NOMO-1 treated with DMSO at 0.1 percent for 48 hours (cell line): Measurements from ENCODE around the gene ADIPOR1.

Experiments used
- DNase-seq: peaks from one replicate; lab custom pipeline; 2025; ENCODE audit not compliant: unreplicated experiment; lab: John Stamatoyannopoulos, UW

Gene ADIPOR1

DNA sequence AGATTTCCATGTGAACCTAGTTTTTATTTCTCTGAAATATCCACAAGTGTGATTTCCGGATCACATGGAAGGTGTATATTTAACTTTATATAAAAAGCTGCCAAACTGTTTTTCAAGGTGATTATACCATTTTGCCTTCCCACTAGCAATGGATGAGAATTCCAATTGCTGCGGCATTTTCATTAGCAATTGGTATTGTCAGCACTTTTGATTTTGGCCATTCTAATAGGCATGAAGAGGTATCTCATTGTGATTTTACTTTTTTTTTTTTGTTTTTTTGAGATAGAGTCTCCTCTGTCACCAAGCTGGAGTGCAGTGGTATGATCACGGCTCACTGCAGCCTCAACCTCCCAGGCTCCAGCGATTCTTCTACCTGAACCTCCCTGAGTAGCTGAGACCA is 13.9 kb upstream of the ADIPOR1 start:
- DNase-seq: no peak

DNA sequence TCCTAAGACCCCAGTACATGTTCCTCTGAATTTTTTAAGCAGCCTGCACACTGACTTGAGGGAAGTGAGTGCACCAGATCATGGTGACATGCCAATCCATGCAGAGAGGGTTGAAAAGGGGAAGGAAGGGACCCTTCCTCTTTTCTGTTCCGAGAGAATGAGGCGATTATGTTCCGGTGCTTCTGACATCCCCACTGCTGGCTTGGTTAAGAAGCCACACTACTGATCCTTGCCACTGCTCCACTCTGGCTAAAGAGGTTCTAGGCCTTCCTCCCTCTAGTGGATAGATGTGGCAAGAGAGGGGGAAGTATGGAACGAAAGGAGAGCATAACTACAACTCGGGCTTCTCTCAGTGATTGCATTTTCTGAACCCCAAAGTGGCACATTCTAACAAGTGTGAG is 10.8 kb upstream of the ADIPOR1 start:
- peak; percentile 98 for DNase-seq

DNA sequence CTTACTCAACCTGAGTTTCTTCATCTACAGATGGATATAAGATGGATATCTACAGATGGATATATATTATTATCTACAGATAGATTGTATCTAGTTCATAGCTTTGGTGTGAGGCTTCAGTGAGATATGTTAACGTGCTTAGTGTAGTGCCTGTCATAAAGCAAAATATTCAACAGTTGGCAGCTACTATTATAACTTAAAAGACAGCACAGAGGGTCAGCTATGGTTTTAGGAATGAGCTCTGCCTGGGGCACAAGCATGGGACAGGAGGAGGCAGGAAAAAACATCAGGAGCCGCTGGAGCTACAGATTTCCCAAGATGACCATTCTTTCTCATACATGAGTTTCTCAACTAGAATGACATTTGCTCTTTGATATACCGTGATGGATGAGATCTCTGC is 10.2 kb upstream of the ADIPOR1 start:
- DNase-seq: no peak

DNA sequence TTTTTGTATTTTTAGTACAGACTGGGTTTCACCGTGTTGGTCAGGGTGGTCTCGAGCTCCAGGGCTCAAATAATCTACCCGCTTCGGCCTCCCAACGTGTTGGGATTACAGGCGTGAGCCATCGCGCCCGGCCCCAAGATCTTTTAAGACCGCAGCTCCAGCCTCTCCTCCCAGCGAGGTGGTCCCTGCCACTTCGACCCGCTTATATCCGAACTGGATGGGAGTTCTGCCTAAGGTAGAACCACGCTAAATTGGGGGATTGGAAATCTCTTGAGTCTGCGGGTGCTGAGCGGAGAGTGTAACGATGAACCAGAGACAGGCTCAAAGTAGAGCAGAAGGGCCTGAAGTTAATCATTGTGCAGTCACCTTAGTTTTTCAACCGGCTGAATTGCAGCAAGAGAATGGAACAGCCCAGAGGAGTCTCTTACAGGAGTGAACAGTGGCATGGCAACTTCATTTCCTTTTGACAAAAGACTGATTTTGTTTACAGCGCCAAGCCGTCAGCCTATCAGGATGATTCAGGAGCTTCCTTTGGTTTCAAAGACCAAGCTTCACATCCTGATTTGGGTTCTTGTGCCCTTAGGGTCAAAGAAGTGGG is 9.7 kb upstream of the ADIPOR1 start:
- peak; percentile 54 for DNase-seq

- DNase-seq: no peak
These were observed 8.1 kb upstream of the ADIPOR1 start for GRCh38 chr1:202966006-202966898.

DNA sequence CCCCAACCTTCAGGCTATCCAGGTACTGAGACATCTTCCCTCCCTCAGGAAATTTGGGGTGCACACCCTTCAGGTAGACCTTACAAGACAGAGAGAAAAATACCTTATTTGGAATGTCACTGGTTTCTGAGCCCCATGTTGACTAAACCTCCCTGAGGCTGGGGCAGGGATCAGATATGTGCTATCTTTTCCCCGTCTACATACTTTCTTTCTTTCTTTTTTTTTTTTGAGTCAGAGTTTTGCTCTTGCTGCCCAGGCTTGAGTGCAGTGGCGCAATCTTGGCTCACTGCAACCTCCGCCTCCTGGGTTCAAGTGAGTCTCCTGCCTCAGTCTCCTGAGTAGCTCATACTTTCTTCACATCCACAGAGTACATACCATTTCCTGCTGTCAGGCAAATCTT is 7.3 kb upstream of the ADIPOR1 start:
- DNase-seq: no peak

GRCh38 chr1:202964791-202965410 is 6.8 kb upstream of the ADIPOR1 start:
- DNase-seq: no peak

DNA sequence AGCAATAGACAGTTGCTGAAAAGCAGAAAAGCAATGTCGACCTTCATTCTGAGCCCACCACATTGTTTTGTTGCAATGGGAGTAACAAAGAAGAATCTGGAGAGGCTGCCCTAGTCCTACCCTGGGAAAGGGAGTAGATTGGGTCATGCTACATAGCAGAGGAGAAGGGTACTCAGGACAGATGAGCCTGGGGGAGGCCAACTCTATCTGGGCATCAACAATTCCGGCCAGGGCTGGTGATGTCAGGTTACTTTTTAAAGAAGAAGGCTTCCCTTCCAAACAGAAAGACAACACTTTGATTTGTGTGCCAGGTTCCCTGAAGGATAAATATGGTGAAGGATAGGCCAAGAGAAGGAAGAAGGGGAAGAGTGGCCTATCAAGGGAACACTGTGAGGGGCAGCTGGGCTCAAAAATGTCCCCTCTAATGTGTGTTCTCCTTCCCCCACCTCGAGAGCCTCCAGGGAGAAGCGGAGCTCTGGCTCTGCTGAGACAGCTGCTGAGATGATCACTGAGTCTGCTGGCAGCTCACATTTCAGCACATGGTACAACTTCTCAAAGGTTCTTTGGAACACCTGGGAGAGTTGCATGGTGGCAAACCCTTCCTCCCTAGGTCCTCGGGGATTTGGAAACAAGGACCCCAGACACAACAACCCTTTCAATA is 3.2 kb upstream of the ADIPOR1 start:
- DNase-seq: no peak

- DNase-seq: no peak
These were observed 1.1 kb upstream of the ADIPOR1 start for GRCh38 chr1:202959276-202959620.

DNA sequence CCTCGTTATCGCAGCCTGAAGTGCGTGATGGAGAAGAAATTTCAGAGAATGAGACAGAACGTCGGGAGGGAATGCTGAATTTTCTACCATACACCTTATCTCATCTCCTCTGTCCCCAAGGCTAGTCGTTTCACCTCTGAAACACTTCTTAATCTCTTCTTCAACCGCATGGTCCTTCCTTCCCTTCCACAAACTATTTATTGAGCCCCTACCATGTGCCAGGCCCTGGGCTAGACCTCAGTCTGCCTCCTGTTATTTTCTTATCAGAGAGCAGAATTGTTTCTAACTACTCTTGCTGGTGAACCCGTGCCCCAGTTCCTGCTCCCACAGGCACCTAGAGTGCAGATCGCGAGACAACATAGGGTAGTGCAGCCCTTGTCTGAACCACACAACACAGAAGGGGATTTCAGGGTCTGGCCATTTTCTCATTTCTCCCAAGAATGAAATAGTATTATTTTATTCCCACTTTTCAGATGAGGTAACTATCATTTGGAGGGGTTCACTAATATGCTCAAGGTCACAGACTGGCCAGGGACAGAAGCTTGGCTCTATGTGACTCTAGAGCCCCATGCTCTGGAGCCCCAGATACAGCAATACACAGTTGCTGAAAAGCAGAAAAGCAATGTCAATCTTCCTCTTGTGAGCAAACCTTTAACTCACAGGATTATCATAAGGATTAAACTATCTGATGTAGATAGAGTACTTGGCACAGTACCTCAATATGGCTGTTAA is 598 bp upstream of the ADIPOR1 start:
- DNase-seq: peak; percentile 36

DNA sequence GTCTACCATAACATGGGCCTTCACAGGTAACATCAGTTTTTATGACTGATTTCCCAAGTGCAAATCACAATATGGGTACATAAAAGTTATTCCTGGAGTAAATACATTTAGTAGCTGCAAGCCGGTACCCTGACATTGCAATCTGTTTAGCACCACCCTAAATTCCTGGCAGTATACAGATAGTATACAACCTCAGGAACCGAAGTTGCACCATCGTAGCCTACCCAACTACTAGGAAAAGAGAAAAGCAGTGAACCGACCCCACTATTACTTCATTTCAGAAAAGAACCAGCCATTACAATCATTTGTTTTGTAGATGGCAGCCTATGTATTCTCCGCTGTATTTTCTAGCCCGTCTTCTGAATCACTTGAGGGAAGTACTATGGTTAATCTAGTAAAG is 1.1 kb downstream of the ADIPOR1 start:
- DNase-seq: no peak

DNA sequence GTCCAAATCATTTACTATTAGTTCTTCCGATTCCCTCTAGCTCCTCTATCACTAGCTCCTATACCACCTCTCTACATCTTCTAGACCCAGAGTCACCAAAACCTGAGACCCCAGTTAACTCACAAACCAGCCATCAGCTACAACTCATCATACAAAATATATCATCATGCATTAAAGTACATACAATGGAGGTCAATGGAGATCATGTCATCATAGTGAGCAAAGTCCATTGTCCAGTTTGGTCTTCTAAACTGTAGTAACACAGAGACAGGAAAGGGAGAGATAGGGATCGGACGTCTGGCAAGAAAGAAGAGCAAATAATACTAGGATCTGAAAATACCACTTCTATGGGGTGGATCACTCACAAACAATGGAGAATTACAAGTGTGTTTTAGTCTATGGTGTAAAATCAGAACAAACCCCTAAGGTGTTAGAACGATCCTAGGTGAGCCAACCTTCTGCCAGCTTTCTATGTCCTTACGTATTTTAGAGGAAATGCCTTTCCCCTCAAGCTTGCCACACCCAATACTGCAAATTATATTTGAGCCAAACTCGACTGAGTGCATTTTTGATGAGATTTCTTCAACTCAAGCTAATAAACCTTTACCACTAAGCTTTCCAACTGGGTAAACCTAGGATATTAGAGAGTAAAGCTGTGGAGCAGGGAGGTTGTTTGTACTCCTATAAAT is 3.9 kb downstream of the ADIPOR1 start:
- DNase-seq: no peak

- DNase-seq: no peak
These were observed 4.7 kb downstream of the ADIPOR1 start for GRCh38 chr1:202953392-202953791.

DNA sequence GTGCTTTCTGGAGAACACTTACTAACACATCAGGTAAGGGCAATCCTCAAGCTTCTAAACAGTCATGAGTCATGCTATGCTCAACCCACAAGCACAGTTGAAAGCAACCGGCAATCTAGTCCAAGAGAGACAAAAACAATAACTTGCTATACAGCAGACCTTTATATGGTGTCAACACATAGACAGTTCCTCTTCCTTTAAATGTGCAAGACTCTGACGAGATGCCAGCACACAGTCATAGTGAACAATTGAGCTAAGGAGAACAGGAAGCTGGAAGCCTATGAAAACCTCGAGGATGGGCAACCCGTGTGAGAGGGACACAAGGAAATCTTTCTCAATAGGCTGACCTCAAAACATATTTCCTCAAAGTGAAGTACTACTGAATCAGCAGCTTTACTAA is 5.3 kb downstream of the ADIPOR1 start:
- peak; percentile 93 for DNase-seq

DNA sequence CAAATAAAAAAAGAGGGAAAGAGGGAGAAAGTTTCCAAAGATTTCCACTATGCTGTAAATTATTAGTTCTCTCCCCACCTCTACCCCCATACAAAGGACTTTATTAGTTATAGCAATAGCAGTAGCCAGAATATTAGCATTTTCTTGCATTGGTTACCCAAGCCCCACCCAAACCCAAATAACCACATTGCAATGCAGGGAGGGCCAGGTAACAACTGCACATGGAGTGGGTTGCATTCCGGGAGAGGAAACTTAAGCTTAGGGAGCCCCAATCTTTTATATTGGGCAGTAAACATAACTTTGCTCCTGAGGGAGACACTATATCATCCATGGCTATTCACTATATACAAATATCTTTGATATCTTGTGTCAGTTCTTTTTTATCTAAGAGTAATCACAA is 6.0 kb downstream of the ADIPOR1 start:
- no peak for DNase-seq

GRCh38 chr1:202951437-202951836 is 6.7 kb downstream of the ADIPOR1 start:
- DNase-seq: no peak

- DNase-seq: no peak
These were observed 12.6 kb downstream of the ADIPOR1 start for GRCh38 chr1:202945483-202945882.

- DNase-seq: no peak
These were observed 13.6 kb downstream of the ADIPOR1 start for GRCh38 chr1:202944438-202944921.

DNA sequence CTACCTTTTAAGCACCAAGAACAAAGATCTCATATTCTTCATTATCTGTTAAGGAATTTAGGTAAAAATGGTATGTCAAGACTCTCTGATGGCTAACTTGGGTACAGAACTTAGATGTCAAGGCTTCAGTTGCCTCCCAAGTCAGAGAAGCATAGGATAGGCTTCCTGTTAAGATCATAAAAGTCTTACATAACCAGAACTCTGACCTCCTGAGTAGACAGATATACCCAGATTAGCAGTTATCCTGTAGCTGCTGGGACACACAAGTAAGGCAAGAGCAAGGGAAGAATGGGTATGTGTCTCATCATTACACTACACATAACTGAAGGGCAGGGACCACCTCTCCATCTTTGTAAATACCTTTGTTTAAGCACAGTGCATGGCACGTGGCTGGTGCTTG is 15.7 kb downstream of the ADIPOR1 start:
- DNase-seq: no peak

- DNase-seq: no peak
These were observed 16.7 kb downstream of the ADIPOR1 start for GRCh38 chr1:202941372-202941771.
